Erythroblast (primary cell): ENCODE data around the gene TMEM94.

Experiments
- GATA1 ChIP-seq: IDR thresholded peaks from 2 replicates; pipeline ENCODE4 v1.6.1; 2011; ENCODE audit warnings: low read depth, mild to moderate bottlenecking, control low read depth, low read length, moderate library complexity
- POLR2A ChIP-seq: IDR thresholded peaks from 2 replicates; pipeline ENCODE4 v1.6.1; 2011; ENCODE audit warnings: mild to moderate bottlenecking, low read length

DNA sequence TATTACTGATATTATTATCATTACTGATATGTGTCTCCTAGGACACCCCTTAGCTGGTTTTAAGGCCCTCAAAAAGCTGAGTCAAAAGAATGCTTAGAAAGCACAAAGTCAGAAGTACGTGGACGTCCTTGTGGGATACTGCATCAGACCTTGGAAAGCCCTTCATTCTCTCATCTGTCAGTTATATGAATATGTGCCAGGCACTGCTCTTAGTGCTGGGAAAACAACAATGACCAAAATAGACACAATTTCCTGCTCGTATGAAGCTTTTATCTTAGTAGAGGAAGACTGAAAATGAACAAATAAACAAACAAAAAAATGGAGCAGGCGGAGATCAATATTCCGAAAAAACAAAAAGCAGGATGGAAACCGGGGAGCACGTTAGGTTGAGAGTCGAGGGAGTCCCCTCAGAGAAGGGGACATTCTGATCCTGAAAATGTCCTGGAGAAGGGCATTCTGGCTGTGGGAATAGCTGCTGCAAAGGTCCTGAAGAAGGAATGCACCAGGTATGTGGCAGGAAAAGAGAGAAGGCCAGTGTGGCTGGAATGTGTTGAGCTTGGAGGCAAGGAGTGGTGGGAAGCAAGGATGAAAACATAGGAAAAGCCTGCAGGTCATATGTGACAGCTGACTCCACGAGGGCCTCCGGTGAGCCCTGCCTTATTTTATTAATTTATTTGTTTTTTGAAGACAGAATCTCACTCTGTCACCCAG lies 15.5 kb upstream of the TMEM94 start:
- TF ChIP-seq POLR2A (no peak), GATA1 (no peak)
